Measurements from ENCODE around the gene FBXL13. TPM values are rescaled to one million over a fixed set of nuclear protein-coding genes. Genes with fewer than 3 reads are reported as not detected.

Gene FBXL13
- polyA plus RNA-seq, 1 of the 3 experiments (the other 2 are of a cell fraction), result 1.1 TPM

DNA sequence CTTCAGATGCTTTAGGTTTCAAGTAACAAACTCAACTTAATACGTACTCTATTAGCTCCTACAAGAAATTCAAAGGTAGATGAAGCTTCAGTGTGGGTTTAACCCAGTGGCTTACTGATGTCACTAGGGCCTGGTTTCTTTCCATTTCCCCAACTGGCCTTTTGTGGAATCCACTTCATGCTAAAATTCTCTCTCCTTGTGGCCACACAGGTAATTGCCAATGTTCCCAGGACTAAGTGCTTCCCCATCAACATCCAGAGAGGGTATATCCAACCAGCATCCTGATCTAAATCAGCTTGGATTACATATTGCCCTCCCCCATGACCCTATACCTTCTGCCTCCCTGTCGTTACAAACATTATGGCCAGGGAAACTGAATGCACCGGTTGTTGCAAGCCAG lies 10.7 kb downstream of the FBXL13 start:
- Histone ChIP-seq H3K79me2 (ENCODE audit: insufficient read depth) (no peaks in the 10 kb centered on the region), H4K20me1 (ENCODE audit: insufficient read depth) (no peaks in the 10 kb centered on the region), H3K4me3 (ENCODE audit: low read depth in 2 of 2, low read length in 1 of 2) (no peak overlapping the region), H3K4me2 (no peak overlapping the region), H3K36me3 (replicated peaks in 1 of 2; ENCODE audit: control insufficient read depth in 1 of 2, insufficient read depth in 2 of 2, low read length in 1 of 2) (no peaks in the 10 kb centered on the region), H3K27ac (ENCODE audit: low read depth in 2 of 2, low read length in 1 of 2) (no peak overlapping the region), H3K9me2 (no peaks in the 10 kb centered on the region), H3K27me3 (ENCODE audit: insufficient read depth) (no peaks in the 10 kb centered on the region), H3K9me3 (no peaks in the 10 kb centered on the region), H3K4me1 (ENCODE audit: control insufficient read depth in 1 of 2, insufficient read depth in 2 of 2, low read depth in 1 of 2, low read length in 1 of 2) (no peaks in the 10 kb centered on the region; a peak in 1 of 4 replicates), H2AFZ (ENCODE audit: low read depth) (no peak overlapping the region), H3K9ac (no peak overlapping the region), H3F3A (replicated peaks; ENCODE audit: insufficient read depth) (peaks cover 8% of the 10 kb centered on the region)
- WGBS (ENCODE audit: low lambda C conversion rate), result 93% methylated on average over 3 of the region's 3 CpGs
- POLR2A ChIA-PET, result no interaction called here
- no peak for DNase-seq
- TF ChIP-seq NRF1 (IDR thresholded peaks at IDR 0.05; ENCODE audit: low read depth, low read length), result no peak
- TF ChIP-seq, protein P1, sequence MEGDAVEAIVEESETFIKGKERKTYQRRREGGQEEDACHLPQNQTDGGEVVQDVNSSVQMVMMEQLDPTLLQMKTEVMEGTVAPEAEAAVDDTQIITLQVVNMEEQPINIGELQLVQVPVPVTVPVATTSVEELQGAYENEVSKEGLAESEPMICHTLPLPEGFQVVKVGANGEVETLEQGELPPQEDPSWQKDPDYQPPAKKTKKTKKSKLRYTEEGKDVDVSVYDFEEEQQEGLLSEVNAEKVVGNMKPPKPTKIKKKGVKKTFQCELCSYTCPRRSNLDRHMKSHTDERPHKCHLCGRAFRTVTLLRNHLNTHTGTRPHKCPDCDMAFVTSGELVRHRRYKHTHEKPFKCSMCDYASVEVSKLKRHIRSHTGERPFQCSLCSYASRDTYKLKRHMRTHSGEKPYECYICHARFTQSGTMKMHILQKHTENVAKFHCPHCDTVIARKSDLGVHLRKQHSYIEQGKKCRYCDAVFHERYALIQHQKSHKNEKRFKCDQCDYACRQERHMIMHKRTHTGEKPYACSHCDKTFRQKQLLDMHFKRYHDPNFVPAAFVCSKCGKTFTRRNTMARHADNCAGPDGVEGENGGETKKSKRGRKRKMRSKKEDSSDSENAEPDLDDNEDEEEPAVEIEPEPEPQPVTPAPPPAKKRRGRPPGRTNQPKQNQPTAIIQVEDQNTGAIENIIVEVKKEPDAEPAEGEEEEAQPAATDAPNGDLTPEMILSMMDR (IDR thresholded peaks at IDR 0.05), result peak; percentile 11; the same call in 1 of the 2 replicates
- CTCF ChIA-PET, result no interaction called here

DNA sequence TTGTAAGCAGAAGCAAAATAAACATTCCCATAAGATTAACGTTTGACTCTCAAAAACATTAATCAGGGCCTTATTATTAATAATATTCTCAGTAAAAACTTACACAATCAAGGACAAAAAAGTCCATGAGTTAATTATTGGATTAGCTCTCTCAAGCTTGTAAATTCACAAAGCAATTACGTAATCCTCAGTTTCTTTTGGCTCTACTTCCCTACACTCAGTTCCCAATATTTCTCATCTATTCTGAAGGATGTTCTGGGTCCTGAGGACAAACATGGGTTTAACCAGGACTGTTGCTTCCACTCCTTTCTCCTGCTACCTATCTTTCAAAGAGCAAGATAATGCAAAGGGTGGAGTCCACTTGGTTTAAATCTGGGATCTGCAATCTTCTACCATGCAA lies 15.1 kb downstream of the FBXL13 start:
- Histone ChIP-seq H3K9me3 (no peaks in the 10 kb centered on the region), H3K36me3 (replicated peaks in 1 of 2; ENCODE audit: control insufficient read depth in 1 of 2, insufficient read depth in 2 of 2, low read length in 1 of 2) (peaks cover 0 to 7% of the 10 kb centered on the region in 2 experiments), H3F3A (replicated peaks; ENCODE audit: insufficient read depth) (peaks cover 8% of the 10 kb centered on the region), H4K20me1 (ENCODE audit: insufficient read depth) (no peaks in the 10 kb centered on the region), H2AFZ (ENCODE audit: low read depth) (no peak overlapping the region), H3K27ac (ENCODE audit: low read depth in 2 of 2, low read length in 1 of 2) (no peak overlapping the region), H3K4me3 (ENCODE audit: low read depth in 2 of 2, low read length in 1 of 2) (no peak overlapping the region), H3K9me2 (no peaks in the 10 kb centered on the region), H3K79me2 (ENCODE audit: insufficient read depth) (no peaks in the 10 kb centered on the region), H3K27me3 (ENCODE audit: insufficient read depth) (no peaks in the 10 kb centered on the region), H3K9ac (no peak overlapping the region), H3K4me2 (no peak overlapping the region), H3K4me1 (ENCODE audit: control insufficient read depth in 1 of 2, insufficient read depth in 2 of 2, low read depth in 1 of 2, low read length in 1 of 2) (no peaks in the 10 kb centered on the region; a peak in 1 of 4 replicates)
- POLR2A ChIA-PET, result no interaction called here
- 87% methylated on average over 2 of the region's 2 CpGs for WGBS (ENCODE audit: low lambda C conversion rate)
- CTCF ChIA-PET, result interaction anchor here (0.8 to 3.8 kb wide), 4 partner anchors 10 to 233 kb away, joined by 3 to 54 read pairs (median 4); partner anchors contain the start of genes ARMC10 and FBXL13
- DNase-seq, result no peak
- no peak for TF ChIP-seq NRF1 (IDR thresholded peaks at IDR 0.05; ENCODE audit: low read depth, low read length)
- no peak for TF ChIP-seq EZH2phosphoT487 (IDR thresholded peaks at IDR 0.05; ENCODE audit: borderline replicate concordance, low read depth)
- no peak for TF ChIP-seq ELF1 (IDR thresholded peaks at IDR 0.05)
- TF ChIP-seq, protein P2, sequence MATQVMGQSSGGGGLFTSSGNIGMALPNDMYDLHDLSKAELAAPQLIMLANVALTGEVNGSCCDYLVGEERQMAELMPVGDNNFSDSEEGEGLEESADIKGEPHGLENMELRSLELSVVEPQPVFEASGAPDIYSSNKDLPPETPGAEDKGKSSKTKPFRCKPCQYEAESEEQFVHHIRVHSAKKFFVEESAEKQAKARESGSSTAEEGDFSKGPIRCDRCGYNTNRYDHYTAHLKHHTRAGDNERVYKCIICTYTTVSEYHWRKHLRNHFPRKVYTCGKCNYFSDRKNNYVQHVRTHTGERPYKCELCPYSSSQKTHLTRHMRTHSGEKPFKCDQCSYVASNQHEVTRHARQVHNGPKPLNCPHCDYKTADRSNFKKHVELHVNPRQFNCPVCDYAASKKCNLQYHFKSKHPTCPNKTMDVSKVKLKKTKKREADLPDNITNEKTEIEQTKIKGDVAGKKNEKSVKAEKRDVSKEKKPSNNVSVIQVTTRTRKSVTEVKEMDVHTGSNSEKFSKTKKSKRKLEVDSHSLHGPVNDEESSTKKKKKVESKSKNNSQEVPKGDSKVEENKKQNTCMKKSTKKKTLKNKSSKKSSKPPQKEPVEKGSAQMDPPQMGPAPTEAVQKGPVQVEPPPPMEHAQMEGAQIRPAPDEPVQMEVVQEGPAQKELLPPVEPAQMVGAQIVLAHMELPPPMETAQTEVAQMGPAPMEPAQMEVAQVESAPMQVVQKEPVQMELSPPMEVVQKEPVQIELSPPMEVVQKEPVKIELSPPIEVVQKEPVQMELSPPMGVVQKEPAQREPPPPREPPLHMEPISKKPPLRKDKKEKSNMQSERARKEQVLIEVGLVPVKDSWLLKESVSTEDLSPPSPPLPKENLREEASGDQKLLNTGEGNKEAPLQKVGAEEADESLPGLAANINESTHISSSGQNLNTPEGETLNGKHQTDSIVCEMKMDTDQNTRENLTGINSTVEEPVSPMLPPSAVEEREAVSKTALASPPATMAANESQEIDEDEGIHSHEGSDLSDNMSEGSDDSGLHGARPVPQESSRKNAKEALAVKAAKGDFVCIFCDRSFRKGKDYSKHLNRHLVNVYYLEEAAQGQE (IDR thresholded peaks at IDR 0.05; ENCODE audit: low read depth, low read length), result no peak
- no peak for TF ChIP-seq SIN3A (IDR thresholded peaks at IDR 0.05; ENCODE audit: borderline replicate concordance, low read depth, low read length)
- no peak for TF ChIP-seq GABPA (IDR thresholded peaks at IDR 0.05; ENCODE audit: low read depth)
- no peak for TF ChIP-seq FOXJ3 (CRISPR knock-in tag; IDR thresholded peaks at IDR 0.05)
- TF ChIP-seq GATA2 (CRISPR knock-in tag; IDR thresholded peaks at IDR 0.05), result no peak
- TF ChIP-seq POLR2AphosphoS5 (IDR thresholded peaks at IDR 0.05; ENCODE audit: low read depth, low read length), result no peak
- no peak for TF ChIP-seq MXI1 (IDR thresholded peaks at IDR 0.05; ENCODE audit: low read depth, low read length)
- no peak for TF ChIP-seq RXRA (IDR thresholded peaks at IDR 0.05; ENCODE audit: borderline replicate concordance, low read depth)
- no peak for TF ChIP-seq TCF12 (IDR thresholded peaks at IDR 0.05)
- TF ChIP-seq MEF2A (IDR thresholded peaks at IDR 0.05; ENCODE audit: borderline replicate concordance, low read depth), result no peak
- no peak for TF ChIP-seq YY1 (IDR thresholded peaks at IDR 0.05; ENCODE audit: low read depth)
- no peak for TF ChIP-seq EP300 (IDR thresholded peaks at IDR 0.05; ENCODE audit: borderline replicate concordance in 1 of 2, low read depth in 1 of 2, low read length in 1 of 2)
- TF ChIP-seq, protein P3, sequence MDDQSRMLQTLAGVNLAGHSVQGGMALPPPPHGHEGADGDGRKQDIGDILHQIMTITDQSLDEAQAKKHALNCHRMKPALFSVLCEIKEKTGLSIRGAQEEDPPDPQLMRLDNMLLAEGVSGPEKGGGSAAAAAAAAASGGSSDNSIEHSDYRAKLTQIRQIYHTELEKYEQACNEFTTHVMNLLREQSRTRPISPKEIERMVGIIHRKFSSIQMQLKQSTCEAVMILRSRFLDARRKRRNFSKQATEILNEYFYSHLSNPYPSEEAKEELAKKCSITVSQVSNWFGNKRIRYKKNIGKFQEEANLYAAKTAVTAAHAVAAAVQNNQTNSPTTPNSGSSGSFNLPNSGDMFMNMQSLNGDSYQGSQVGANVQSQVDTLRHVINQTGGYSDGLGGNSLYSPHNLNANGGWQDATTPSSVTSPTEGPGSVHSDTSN (IDR thresholded peaks at IDR 0.05), result no peak
- TF ChIP-seq, protein P4, sequence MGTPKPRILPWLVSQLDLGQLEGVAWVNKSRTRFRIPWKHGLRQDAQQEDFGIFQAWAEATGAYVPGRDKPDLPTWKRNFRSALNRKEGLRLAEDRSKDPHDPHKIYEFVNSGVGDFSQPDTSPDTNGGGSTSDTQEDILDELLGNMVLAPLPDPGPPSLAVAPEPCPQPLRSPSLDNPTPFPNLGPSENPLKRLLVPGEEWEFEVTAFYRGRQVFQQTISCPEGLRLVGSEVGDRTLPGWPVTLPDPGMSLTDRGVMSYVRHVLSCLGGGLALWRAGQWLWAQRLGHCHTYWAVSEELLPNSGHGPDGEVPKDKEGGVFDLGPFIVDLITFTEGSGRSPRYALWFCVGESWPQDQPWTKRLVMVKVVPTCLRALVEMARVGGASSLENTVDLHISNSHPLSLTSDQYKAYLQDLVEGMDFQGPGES (IDR thresholded peaks at IDR 0.05; ENCODE audit: low read depth, low read length), result no peak
- no peak for TF ChIP-seq TEAD4 (IDR thresholded peaks at IDR 0.05; ENCODE audit: borderline replicate concordance, insufficient read depth)
